Measurements from ENCODE around the gene ELMO1. TPM values are rescaled to one million over a fixed set of nuclear protein-coding genes. Genes with fewer than 3 reads are reported as not detected.

The ELMO1 gene
- total and polyA plus RNA-seq, 2 experiments from 2014 or later: 6.5 to 24.9 TPM

GRCh38 chr7:37231613-37232012 lies 217.1 kb downstream of the ELMO1 start (continued):
- TF ChIP-seq STAT1 (IDR thresholded peaks at IDR 0.05; ENCODE audit: unreplicated experiment) (no peak), ZNF331 (CRISPR knock-in tag; IDR thresholded peaks at IDR 0.05; ENCODE audit: low read depth) (no peak), EZH2phosphoT487 (IDR thresholded peaks at IDR 0.05; ENCODE audit: unreplicated experiment) (no peak), ZNF114 (CRISPR knock-in tag; IDR thresholded peaks at IDR 0.05) (no peak), JUNB (IDR thresholded peaks at IDR 0.05; ENCODE audit: unreplicated experiment) (no peak), CREB1 (CRISPR knock-in tag; IDR thresholded peaks at IDR 0.05; ENCODE audit: low read depth) (no peak), NANOG (IDR thresholded peaks at IDR 0.05; ENCODE audit: borderline replicate concordance) (no peak), REST (IDR thresholded peaks at IDR 0.05; ENCODE audit: unreplicated experiment) (no peak), CTCF (conservative IDR thresholded peaks at IDR 0.05; ENCODE audit: low read depth in 2 of 2) (no peak)

GRCh38 chr7:37230221-37230620 lies 218.4 kb downstream of the ELMO1 start:
- H3K27me3 Mint-ChIP-seq (ENCODE audit: insufficient read depth, low read depth, poor library complexity): no peaks in the 10 kb centered on the region
- Histone ChIP-seq H3K27ac (ENCODE audit: low read depth) (no peak overlapping the region), H4K20me1 (replicated peaks; ENCODE audit: insufficient read depth) (no peaks in the 10 kb centered on the region), H3K36me3 (ENCODE audit: insufficient read depth) (no peaks in the 10 kb centered on the region), H3K9me2 (ENCODE audit: insufficient read depth) (no peaks in the 10 kb centered on the region), H2AFZ (no peak overlapping the region), H3K79me2 (replicated peaks; ENCODE audit: insufficient read depth) (no peaks in the 10 kb centered on the region), H3F3A (replicated peaks; ENCODE audit: low read depth) (no peaks in the 10 kb centered on the region), H3K4me2 (no peak overlapping the region), H3K27me3 (ENCODE audit: insufficient read depth) (no peaks in the 10 kb centered on the region), H3K4me3 (no peak overlapping the region), H3K4me1 (ENCODE audit: insufficient read depth) (peaks cover 16% of the 10 kb centered on the region)
- TF ChIP-seq EZH2 (IDR thresholded peaks at IDR 0.05; ENCODE audit: low read depth, unreplicated experiment) (no peak), NANOG (IDR thresholded peaks at IDR 0.05; ENCODE audit: borderline replicate concordance) (no peak), STAT1 (IDR thresholded peaks at IDR 0.05; ENCODE audit: unreplicated experiment) (no peak), REST (IDR thresholded peaks at IDR 0.05; ENCODE audit: unreplicated experiment) (no peak), ZNF114 (CRISPR knock-in tag; IDR thresholded peaks at IDR 0.05) (no peak), CREB1 (CRISPR knock-in tag; IDR thresholded peaks at IDR 0.05; ENCODE audit: low read depth) (no peak)
- H3K4me1 Mint-ChIP-seq: peaks cover 33% of the 10 kb centered on the region
- DNase-seq (ENCODE audit: low spot score) (no peak), ATAC-seq (no peak; the same call in 2 of the 3 replicates)
- H3K36me3 Mint-ChIP-seq (ENCODE audit: low read depth): peaks cover 2% of the 10 kb centered on the region; the same call in 1 of the 3 replicates
- H3K27ac Mint-ChIP-seq: no peak overlapping the region
- no peaks in the 10 kb centered on the region for H3K9me3 Mint-ChIP-seq
- no peak overlapping the region for H3K4me3 Mint-ChIP-seq

Data from GM23338 (cell line).